Measurements from ENCODE around the gene PDLIM7. TPM values are rescaled to one million over a fixed set of nuclear protein-coding genes. Genes with fewer than 3 reads are reported as not detected.

The PDLIM7 gene
- total RNA-seq, 1 donor from 2014 or later: 38.7 TPM

DNA sequence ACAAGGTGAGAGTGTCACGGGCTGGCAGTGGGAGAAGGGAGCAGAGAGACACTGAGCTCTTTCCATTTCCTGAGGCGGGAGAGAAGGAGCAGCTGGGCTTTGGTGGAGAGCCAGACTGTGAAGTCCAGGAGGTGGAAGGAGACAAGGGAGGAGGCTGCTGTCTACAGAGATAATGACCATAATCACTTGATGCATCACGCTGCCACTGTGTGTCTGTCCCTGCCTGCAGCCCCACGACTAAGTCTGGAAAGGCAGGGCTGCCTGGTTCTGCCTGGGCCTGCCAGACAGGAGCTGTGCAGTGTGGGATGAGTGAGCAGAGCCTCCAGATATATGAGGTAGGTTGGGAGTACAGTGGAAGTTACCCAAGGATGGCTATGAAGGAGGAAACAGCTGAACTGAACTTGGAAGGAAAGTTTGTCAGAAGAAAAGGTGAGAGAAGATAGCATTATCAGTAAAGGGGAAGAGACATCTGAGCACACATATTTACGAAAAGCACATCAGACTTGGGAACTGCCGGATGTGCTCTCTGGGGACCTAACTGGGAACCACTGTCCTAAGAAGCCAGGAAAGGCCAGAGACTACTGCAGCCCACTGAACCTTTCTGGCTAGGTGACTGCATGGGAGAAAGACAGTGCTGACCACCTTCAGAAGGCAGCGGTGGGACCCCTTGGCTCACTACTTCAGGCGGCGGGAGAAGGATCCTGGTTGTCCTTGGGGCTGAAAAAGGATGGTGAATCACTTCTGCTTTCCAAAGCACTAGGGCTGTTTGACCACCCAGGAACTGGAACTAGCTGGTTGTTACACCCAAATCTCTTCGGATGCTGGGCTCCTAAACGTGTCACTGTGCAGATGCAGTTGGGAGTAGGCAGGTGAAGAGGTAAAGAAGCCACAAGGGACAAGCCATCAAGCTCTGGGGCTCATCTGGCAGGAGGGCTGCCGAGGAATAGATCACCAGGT lies 32.1 kb upstream of the PDLIM7 start:
- TF ChIP-seq EZH2phosphoT487 (IDR thresholded peaks at IDR 0.05) (no peak), EZH2 (IDR thresholded peaks at IDR 0.05) (no peak)
- TF ChIP-seq, protein P1, sequence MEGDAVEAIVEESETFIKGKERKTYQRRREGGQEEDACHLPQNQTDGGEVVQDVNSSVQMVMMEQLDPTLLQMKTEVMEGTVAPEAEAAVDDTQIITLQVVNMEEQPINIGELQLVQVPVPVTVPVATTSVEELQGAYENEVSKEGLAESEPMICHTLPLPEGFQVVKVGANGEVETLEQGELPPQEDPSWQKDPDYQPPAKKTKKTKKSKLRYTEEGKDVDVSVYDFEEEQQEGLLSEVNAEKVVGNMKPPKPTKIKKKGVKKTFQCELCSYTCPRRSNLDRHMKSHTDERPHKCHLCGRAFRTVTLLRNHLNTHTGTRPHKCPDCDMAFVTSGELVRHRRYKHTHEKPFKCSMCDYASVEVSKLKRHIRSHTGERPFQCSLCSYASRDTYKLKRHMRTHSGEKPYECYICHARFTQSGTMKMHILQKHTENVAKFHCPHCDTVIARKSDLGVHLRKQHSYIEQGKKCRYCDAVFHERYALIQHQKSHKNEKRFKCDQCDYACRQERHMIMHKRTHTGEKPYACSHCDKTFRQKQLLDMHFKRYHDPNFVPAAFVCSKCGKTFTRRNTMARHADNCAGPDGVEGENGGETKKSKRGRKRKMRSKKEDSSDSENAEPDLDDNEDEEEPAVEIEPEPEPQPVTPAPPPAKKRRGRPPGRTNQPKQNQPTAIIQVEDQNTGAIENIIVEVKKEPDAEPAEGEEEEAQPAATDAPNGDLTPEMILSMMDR (IDR thresholded peaks at IDR 0.05): no peak
- Histone ChIP-seq H2AFZ (replicated peaks) (no peak overlapping the region), H3K4me3 (no peak overlapping the region), H3K4me2 (no peak overlapping the region), H3K4me1 (no peaks in the 10 kb centered on the region), H4K20me1 (ENCODE audit: low read depth) (peaks cover 28% of the 10 kb centered on the region), H3K79me2 (ENCODE audit: low read depth) (peaks cover under 1% of the 10 kb centered on the region), H3K9ac (no peak overlapping the region), H3K36me3 (no peaks in the 10 kb centered on the region), H3K9me3 (ENCODE audit: low read depth) (no peaks in the 10 kb centered on the region), H3F3A (ENCODE audit: low read depth) (no peaks in the 10 kb centered on the region), H3K27ac (no peak overlapping the region), H3K27me3 (no peaks in the 10 kb centered on the region)
- no peaks in the 10 kb centered on the region for H3K9me3 Mint-ChIP-seq
- no peak for DNase-seq (ENCODE audit: low spot score)
- no peaks in the 10 kb centered on the region for H3K4me1 Mint-ChIP-seq
- no peaks in the 10 kb centered on the region for H3K27me3 Mint-ChIP-seq (ENCODE audit: insufficient read depth, low read depth)
- H3K27ac Mint-ChIP-seq: no peak overlapping the region
- H3K4me3 Mint-ChIP-seq: no peak overlapping the region
- H3K36me3 Mint-ChIP-seq: peaks cover 18% of the 10 kb centered on the region

DNA sequence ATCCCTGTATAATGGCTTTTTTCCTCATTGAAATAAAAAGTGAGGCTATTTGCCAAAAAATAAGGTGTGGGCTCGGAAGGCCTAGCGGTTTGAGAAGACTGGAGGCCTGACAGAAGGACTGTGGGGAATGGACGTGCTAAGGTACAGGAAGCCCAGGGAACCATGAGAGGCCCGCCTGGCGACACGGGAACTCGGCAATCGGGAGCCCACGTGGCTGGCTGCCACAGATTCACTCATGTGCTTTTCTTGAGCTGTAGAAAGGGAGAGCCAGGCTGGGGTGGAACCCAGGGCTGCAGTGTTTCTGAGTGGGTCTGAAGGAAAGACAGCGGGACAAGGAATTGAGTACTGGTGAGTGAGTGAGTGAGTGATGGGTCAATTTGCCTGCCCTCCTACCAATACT lies 31.2 kb upstream of the PDLIM7 start:
- no peaks in the 10 kb centered on the region for H3F3A ChIP-seq (ENCODE audit: low read depth)
- Mint-ChIP-seq H3K36me3 (peaks cover 18% of the 10 kb centered on the region), H3K4me3 (no peak overlapping the region), H3K27me3 (ENCODE audit: insufficient read depth, low read depth) (no peaks in the 10 kb centered on the region), H3K9me3 (no peaks in the 10 kb centered on the region), H3K4me1 (no peaks in the 10 kb centered on the region), H3K27ac (no peak overlapping the region)
- H3K4me2 ChIP-seq: no peak overlapping the region
- H3K79me2 ChIP-seq (ENCODE audit: low read depth): no peaks in the 10 kb centered on the region
- H3K4me3 ChIP-seq: no peak overlapping the region
- H3K9ac ChIP-seq: no peak overlapping the region
- no peaks in the 10 kb centered on the region for H3K4me1 ChIP-seq
- no peak overlapping the region for H2AFZ ChIP-seq (replicated peaks)
- no peak overlapping the region for H3K27ac ChIP-seq
- H4K20me1 ChIP-seq (ENCODE audit: low read depth): peaks cover 27% of the 10 kb centered on the region
- TF ChIP-seq, protein P1 (IDR thresholded peaks at IDR 0.05): no peak
- no peak for TF ChIP-seq EZH2 (IDR thresholded peaks at IDR 0.05)
- no peak for TF ChIP-seq EZH2phosphoT487 (IDR thresholded peaks at IDR 0.05)
- DNase-seq (ENCODE audit: low spot score): no peak
- H3K9me3 ChIP-seq (ENCODE audit: low read depth): no peaks in the 10 kb centered on the region
- H3K27me3 ChIP-seq: no peaks in the 10 kb centered on the region
- H3K36me3 ChIP-seq: no peaks in the 10 kb centered on the region

DNA sequence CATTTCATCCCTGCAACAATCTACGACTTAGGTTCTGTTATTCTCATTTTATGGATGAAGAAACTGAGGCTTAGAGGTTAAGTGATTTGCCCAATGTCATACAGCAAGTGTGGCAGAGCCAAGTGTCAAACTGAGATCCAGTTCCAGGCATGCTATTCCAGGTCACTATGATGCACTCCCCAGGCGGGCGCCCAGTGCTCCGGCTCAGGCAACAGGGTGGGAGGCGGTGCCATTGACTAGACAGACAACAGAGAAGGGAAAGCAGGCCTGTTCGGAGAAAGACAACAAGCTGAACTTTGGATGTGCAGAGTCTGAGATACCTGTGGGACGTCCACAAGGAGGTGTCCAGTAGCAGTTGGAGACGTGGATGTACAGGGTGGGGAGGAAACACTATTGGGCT lies 30.2 kb upstream of the PDLIM7 start:
- Mint-ChIP-seq H3K36me3 (peaks cover 17% of the 10 kb centered on the region), H3K27ac (no peak overlapping the region), H3K4me3 (no peak overlapping the region), H3K27me3 (ENCODE audit: insufficient read depth, low read depth) (no peaks in the 10 kb centered on the region), H3K9me3 (no peaks in the 10 kb centered on the region), H3K4me1 (no peaks in the 10 kb centered on the region)
- Histone ChIP-seq H3K4me3 (no peak overlapping the region), H3K79me2 (ENCODE audit: low read depth) (no peaks in the 10 kb centered on the region), H2AFZ (replicated peaks) (no peak overlapping the region), H3K9me3 (ENCODE audit: low read depth) (no peaks in the 10 kb centered on the region), H3K36me3 (no peaks in the 10 kb centered on the region), H3K4me2 (no peak overlapping the region), H3F3A (ENCODE audit: low read depth) (no peaks in the 10 kb centered on the region), H3K9ac (no peak overlapping the region), H4K20me1 (ENCODE audit: low read depth) (peaks cover 23% of the 10 kb centered on the region), H3K4me1 (no peaks in the 10 kb centered on the region), H3K27ac (no peak overlapping the region), H3K27me3 (no peaks in the 10 kb centered on the region)
- TF ChIP-seq EZH2 (IDR thresholded peaks at IDR 0.05) (no peak), EZH2phosphoT487 (IDR thresholded peaks at IDR 0.05) (no peak)
- TF ChIP-seq, protein P1 (IDR thresholded peaks at IDR 0.05): no peak
- DNase-seq (ENCODE audit: low spot score): no peak
